Right kidney (tissue), 1 donor: Measurements from ENCODE around the gene FIG4.
"Not testable (repeated sequence)": the region's sequence is repeated elsewhere in the genome, so short reads cannot be mapped to it uniquely, and the experiment has no call there.

Experiments
- DNase-seq: peaks from one replicate; pipeline ENCODE4 v3.0.0-alpha.2; 2016

Gene FIG4

DNA sequence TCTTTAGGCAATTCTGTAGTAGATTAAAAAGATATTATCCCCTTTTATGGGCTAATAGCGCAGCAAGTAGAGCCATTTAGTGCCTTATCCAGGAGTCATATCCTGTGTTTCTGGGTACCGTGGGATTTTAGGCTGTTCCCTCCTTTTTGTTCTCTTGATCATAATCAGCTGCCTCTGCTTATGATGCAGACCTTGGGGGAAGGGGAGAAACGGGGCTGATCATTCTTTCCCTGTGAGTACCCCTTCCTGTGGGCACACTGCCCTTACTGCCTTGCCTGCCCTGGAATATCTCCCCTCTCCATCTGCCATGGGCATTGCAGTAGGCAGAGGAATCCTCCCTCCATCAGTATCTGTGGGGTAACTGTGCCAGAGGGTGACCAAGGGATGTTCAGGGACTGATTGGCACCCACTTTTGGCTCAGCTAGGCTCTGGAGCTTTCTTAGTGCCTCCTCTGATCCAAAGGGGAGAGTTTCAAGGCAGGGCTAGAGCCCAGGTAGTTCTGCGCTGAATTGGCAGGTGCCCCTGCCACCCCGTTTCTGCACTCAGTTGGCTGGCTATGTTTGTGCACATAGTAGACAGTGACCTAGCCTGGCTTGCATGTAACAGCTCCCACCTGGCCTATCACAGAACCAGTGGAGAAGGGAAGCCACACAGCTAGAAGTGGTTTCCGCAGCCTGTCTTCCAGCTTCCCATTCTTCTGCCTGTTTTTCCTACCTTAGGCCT is 103.3 kb downstream of the FIG4 start:
- peak; percentile 17 for DNase-seq

DNA sequence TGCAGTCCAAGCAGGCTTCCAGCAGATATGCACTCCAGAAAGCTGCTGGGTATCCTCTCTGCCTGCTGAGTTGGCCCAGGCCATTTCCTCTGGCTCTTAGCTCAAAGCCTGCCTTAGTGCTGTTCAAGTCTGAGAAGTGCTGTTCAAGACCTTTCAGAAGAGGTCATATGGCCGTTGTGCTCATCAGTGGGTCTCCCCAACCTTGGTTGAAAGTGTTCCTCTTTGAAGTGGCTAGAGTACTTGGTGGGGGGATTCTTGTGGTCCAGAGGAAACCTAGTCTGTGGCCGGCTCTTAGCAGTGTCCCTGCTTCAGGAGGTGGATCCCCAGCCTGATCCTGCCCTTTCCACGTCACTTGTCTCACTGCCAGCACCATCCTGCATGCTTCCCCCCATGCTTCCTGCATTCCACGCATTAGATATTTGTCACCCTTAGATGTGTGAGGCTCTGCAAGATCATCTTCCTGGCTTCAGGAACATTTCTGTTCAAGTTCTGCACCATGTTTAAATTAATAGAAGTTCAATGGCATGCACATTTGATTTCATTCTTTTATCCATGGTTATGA is 105.0 kb downstream of the FIG4 start:
- no peak for DNase-seq

DNA sequence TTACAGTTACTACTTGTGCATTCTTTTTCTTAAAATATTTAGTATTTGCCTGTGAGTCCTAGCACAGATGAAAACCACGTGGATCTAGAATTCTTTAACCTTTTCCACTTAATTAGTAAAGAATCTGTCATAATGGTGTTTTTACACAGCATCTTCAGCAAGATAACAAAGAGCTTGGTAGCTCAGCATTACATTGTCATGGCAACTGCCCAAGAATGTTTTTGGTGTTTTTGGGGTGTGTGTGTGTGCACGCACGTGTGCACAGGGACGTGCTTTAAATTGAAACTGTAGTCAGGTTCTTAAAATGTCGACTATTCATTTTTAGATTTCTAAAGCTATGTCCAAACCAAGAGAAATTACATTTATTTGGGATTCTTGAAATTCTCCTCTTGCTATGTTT is 108.0 kb downstream of the FIG4 start:
- DNase-seq, result no peak

DNA sequence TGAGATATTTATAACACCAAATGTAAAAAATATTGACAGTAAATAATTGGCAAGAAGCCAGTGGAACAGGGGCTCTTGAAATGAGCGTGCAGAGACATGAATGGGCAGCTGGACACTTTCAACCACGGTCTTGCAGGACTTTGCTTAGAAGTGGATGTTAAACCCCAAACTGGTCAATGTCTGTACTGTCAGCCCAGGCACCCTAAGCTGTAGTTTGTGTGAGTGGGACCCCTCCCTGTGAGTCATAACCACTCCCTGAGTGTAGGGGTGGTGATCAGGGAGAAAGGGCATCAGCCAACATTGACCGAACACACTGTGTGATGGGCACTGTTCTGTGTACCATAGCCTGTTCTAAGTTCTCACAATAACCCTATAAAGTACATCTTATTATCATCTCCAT is 108.6 kb downstream of the FIG4 start:
- DNase-seq, result no peak

DNA sequence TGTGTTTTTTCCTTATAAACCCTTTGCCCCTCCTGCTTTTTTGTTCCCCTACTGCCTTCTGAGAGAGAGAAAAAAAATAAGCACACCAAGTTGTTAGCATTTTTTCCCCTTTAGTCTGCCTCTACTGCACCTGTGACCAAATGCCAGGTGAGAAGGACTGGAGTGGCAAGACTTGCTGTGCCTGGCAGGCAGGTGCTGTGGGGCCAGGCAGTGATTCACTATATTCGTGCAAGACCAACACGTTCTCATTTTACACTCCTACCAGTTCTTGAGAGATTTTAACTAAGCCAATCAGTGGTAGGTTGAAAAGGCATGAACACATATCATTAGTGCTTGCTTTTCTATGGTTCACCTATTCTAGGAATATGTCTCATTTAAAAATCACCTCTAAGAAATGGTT is 109.7 kb downstream of the FIG4 start:
- DNase-seq, result no peak

DNA sequence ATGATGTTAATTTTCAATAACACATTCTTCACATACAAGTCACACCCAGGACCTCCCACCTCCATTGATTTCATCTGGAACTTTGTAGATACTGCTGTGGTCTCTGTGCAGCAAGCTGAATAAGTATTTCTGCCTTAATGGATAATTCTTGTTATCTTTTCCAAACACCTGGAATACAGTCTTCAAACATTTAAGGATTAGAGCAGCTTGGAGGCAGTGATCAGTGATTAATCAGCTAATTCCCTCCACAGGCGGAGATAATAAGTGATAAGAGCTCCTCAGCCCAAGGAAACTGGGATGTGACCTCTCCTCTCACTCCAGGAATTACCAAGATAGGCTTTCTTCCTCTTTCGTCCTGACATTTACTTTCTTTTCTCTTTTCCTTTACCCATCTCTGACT is 110.7 kb downstream of the FIG4 start:
- no peak for DNase-seq

DNA sequence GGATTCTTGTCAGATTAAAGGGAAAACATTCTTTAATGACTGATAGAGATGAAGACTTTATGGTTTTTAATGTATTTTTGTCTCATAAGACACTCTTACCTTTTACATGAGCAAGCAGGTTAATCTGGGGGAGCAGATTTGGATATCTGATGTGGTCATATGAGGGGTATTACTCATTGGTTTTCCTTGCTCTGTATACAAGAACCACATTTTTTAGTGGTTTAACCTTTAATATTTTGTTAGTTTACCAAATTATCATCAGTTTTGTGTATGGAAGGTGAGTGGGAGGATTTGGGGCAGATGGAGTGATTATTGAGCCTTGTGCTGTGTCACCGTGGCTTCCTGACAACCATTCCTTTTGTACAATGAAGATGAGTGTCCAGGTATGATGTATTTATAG is 112.9 kb downstream of the FIG4 start:
- DNase-seq, result no peak

DNA sequence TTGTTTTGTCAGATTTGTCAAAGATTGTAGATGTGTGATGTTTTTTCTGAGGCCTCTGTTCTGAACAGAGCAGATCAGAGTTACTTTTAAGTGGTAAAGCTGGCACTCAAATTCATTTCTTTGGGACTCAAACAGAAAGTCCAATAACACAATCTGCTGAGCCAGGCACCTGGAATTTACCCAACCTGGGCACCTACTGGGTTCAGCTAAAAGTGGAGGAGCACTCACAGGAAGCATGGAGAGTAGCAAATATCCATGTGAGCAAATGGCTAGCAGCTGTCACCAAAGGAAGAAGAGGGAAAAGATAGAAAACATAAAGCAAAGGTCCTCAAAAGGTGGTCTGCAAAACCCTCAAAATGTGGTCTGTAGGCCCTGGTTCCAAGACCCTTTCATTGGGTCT is 116.8 kb downstream of the FIG4 start:
- DNase-seq, result no peak

DNA sequence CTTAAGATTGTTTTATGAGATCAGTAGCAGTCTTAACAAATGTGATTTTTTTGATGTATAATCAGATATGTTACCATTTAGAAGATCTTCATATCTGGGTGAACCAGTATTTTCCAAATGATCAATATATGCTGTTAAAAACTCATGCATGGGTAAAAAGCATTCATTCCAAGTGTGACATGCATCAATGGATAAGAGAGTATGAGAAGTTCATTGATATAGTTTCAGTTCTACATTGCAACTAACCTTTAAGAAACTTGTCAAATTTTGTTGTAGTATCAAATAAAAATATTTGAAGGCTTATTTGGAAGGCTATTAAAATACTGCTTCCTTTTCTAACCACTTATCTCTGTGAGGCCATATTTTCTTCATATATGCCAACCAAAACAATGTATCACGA is 117.7 kb downstream of the FIG4 start:
- DNase-seq, result no peak

DNA sequence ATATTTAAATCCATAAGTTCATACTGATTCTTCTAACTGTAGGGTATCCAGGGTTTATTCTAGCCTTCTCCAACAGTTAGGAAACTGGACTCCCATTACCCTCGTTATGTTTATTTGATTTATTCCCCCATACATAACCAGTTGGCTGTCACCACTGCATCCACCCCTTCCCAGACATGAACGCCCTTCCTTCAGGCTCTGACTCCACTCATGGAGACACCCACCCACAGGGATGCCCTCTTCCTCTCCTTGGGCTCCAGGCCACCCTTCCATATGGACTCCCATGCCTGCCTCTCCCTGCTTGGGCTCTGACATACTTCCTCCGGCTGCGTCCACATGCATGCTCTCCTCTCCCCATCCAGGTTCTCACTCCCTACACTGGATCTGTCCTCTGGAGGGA is 124.0 kb downstream of the FIG4 start:
- DNase-seq, result no peak

DNA sequence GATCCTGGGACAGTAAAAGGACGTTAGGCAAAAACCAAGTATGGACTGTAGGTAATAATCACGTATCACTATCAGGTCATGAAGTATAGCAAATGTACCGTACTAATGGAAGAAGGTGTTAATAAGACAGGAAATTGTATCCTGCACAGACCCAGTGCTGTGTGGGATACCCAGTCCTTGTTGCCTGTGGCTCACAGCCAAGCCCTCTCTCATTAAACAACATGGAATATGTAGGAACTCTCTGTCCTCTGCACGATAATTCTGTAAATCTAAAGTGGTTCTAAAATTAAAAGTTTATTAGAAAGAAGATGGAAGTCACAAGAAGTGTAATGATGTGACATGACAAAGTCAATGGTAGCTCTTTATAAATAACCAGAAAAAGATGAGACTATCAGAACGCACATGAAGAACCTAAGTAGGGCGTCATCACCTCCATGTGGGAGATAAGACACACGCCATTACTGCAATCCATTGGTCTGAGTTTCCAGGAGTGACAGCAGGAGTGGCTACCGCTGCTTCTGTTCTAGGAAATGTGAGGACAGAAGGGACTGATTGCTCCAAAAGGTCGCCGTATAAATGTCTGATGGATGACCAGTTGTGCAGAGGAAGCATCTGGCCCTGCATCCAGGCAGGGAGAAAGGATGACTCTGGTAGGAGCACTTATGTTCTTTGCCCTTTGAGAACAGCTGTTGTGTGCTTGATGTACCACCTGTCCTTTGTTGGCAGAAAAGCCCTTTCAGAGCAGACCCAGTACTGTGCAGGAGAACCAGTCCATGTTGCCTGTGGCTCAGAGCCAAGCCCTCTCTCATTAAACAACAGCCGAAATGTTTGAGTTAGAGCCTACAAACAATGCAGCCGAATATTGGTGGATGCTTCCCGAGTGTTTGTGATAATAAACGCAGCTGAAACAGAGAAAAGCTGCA is 125.6 kb downstream of the FIG4 start:
- no peak for DNase-seq

DNA sequence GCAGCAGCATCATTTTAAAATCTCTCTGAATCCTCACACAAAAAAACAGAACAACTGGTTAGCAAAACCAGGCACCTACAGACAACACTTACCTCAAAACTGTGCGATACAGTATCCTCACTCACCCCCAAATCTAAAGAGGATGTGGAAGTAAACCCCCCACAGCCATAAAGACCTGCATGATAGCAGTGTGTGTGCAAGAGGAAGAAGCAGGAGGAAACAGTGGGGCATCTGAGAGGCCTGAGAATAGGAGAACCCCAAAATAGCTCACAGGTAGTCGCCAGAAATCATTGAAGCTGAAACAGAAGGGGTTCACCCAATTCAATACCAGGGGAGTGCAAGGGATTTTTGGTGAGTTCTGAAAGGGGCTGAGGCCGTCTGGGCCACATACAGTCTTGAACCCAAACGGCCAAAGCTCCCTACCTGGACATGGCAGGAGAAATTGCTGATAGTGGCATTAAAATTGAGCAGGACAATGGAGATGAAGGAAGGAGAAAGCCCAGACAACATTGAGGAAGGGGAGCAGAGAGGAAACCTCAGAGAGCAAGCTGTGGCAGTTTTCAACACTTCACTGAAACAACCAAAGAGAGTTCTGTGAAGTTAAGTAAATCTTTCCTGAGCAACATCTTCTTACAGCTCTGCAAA is 129.7 kb downstream of the FIG4 start:
- no peak for DNase-seq

DNA sequence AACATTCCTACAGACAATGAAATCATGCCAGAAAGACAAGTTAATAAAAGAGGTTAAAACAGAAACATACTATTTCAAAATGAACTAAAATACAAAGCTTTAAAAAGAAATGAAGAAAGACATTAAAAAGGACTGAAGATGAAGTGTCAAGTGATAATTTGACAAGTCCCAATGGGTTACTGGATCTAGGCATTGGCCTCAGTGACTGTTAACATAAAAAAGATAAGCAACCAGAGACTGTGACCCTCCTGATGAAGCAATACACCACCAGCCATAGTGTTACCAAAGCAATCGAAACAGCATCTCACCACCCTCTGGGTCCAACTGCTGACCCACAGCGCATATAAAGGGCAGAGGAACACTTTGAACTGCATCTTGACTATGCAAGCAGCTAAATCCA is 130.3 kb downstream of the FIG4 start:
- DNase-seq, result no peak

DNA sequence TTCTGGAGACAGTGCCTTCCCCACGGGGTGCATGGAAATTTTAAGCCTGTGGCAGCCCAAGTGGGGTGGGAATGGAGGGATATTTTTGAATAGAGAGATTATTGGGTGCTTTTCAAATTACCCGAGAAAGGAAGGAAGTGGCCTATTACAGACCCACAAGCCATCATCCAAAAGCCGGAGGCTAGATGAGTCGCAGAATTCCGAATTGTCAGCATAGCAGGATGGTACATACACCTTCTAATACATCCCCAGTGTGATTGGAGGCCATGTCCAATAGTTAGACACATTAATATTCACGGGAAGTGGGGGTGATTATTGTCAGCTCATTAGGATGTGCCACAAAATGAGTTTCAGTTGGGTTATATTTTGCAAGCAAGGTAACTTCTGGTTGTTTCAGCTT is 133.0 kb downstream of the FIG4 start:
- DNase-seq, result no peak

DNA sequence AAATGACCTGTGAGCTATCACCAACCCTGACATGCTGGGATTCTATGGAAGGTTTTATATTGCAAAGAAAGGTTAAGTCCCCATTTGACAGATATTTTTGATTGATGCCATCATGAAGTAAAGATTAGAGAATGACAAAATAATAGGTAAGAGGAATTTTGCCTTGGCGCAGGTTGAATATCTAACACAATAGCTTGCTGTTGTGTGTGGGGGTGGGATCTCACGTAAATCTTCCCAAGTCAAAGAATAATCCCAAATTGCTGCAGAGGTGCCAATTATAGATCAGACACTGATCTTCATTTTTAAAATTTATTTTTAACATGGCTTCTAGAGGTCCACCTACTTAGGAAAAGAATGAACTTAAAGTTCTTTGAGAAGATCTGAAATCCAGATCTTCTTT is 135.5 kb downstream of the FIG4 start:
- DNase-seq, result no peak

DNA sequence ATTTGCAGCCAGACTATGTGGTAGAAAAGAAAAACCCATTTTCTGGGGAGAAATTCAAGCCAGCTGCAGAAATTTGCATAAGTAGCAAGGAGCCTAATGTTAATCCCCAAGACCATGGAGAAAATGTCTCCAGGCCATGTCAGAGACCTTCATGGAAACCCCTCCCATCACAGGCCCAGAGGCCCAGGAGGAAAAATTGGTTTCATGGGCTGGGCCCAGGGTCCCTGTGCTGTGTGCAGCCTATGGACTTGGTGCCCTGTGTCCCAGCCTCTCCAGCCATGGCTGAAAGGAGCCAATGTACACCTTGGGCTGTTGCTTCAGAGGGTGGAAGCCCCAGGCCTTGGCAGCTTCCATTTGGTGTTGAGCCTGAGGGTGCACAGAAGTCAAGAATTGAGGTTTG is 140.3 kb downstream of the FIG4 start:
- not testable (repeated sequence) for DNase-seq

DNA sequence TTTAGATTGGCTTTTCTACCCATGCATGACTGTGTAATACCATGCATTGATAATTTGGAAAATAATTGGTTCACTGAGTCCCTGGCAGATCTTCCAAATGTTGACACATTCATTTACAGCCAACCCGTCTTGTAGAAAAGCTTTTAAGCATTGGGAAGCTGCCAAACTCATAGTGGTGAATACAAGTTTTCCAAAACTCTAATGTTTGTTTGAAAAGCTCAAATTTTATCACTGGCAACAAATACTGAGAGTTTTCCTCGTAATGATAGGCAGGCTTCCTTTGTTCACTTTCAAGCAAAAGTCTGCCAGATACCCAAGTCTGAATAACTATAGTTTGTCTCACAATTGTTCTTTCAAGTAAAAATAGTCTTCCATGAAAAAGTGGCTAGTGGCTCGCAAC is 143.0 kb downstream of the FIG4 start:
- no peak for DNase-seq

DNA sequence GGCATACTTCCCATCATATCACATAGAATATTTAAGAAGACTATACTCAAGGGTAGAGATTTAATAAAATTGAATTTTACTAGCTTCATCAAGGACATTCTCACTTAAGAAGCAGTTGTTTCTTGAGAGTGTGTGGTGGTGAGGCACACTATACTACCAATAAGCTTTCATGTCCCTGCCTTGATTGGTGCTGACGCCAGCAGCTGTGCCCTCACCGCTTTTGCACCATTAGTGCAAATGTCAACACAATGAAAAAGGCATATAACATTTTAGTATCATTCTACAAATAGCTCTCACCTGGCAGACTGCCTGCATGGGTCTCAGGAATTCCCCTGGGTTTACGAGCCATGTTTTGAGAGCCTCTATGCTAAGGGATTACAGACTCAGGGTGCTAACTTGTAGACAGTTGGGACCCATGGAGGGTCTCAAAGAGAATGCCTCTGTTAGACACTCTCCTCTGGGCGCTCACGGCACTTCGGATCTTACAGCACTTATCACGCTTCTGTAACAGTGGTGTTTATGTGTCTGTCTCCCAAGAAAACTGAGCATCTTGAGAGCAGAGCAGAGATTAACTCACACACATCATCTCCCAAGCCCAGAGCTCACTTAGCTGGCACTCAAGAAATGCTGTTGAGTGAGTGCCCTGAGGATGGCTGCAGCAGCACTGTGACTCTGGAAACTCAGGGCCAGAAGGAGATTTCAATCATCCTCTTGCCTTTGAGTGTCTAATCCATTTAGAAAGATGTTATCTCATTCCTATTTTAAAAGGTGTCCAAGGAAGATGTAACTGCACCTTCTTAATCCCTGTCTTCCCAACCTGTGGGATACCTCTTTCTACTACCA is 143.7 kb downstream of the FIG4 start:
- DNase-seq, result no peak

DNA sequence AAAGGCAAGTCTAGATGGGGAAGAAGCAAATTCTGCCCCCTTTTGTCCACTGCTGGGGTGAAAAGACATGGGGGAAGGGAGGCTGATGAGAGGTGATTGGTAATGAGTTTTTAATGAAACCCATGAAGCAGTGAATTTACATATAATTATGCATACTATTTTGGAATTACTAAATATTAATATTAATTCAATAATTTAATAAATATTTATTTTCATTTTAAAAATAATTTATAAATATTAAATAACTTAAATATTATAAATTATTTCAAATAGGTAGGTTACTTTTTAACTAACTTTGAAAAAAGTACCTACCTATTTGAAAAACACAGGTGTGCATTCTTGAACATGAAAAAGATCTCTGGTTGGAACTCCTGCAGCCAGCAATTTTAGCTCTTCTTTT is 148.9 kb downstream of the FIG4 start:
- no peak for DNase-seq

DNA sequence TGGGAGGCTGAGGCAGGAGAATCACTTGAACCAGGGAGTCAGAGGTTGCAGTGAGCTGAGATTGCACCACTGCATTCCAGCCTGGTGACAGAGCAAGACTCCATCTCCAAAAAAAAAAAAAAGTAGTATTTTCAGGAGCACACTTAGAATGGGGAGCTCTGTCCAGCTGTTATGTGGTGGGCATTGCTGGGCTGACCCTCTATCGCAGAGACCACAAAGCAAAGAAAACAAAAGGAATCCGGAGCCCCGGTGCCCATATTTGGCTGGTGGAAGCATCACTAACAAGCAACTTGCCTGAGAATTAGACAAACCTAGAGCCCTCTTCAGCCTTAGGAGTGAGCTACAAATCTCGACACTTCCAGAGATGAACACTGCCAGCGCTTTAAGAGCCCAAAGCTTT is 149.7 kb downstream of the FIG4 start:
- no peak for DNase-seq

DNA sequence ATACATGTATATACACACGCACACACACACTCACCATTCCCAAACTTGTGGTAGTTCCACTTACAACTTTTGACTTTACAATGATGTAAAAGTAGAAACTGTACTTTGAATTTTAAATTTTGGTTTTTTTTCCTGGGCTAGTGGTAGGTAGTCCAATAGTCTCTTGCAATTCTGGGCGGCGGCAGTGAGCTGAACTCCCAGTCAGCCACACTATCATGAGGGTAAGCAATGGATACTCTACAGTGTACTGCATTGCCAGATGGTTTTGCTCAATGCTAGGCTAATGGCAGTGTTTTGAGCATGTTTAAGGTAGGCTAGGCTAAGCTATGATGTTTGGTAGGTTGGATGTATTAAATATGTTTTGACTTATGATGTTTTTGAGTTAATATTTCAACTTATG is 150.8 kb downstream of the FIG4 start:
- DNase-seq, result no peak

DNA sequence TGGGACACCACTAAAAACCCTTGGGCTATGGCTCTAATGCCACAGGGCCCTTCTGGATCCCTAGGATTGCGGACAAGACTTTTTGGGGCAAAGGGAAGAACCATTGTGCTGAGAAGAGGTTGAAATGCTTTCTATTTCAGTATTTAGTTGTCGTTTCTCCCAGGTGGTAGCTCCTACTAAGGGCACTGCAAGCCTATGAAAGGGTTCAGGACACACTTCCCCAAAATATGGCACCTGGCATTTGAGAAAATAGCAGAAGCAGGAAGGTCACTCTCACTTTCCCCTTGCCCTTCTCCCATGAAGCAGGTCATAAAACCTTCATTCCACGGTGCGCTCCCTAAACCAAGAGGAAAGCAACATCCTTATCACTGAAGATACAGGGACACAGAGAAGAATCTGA is 161.6 kb downstream of the FIG4 start:
- DNase-seq, result no peak
